ACC112 (cell line): ENCODE data around the gene CEP44.
"Not testable (repeated sequence)": the region's sequence is repeated elsewhere in the genome, so short reads cannot be mapped to it uniquely, and the experiment has no call there.

Experiments
- H2AFZ ChIP-seq: fragments of 200-600 bp; sonication (generic); one replicate; pipeline ENCODE4 v1.6.0; 2017; ENCODE audit warnings: antibody characterized with exemption, low read length; ENCODE audit not compliant: unreplicated experiment
- H3K27ac ChIP-seq: fragments of 200-600 bp; sonication (generic); 2 replicates; pipeline ENCODE4 v1.5.1; 2014; ENCODE audit warnings: low read depth, mild to moderate bottlenecking, antibody characterized with exemption, low read length, moderate library complexity
- H3K27me3 ChIP-seq: fragments of 200-600 bp; sonication (generic); 2 replicates; pipeline ENCODE4 v1.6.1; 2014; ENCODE audit warnings: mild to moderate bottlenecking, antibody characterized with exemption, low read length, moderate library complexity, mixed read lengths; ENCODE audit not compliant: insufficient read depth
- H3K36me3 ChIP-seq: fragments of 200-600 bp; sonication (generic); 2 replicates; pipeline ENCODE4 v1.6.1; 2016; ENCODE audit warnings: mild to moderate bottlenecking, antibody characterized with exemption, low read length, moderate library complexity, mixed read lengths; ENCODE audit not compliant: insufficient read depth
- H3K4me1 ChIP-seq: fragments of 200-600 bp; sonication (generic); one replicate; pipeline ENCODE4 v1.6.1; 2016; ENCODE audit warnings: low read length, mixed read lengths; ENCODE audit not compliant: insufficient read depth, unreplicated experiment, control insufficient read depth
- H3K4me3 ChIP-seq: fragments of 200-600 bp; sonication (generic); 2 replicates; pipeline ENCODE4 v1.5.1; 2014; ENCODE audit warnings: mild to moderate bottlenecking, low read depth, low read length
- H3K79me2 ChIP-seq: fragments of 200-600 bp; sonication (generic); one replicate; pipeline ENCODE4 v1.6.0; 2016; ENCODE audit warnings: low read length; ENCODE audit not compliant: control insufficient read depth, unreplicated experiment, insufficient read depth

The CEP44 gene

DNA sequence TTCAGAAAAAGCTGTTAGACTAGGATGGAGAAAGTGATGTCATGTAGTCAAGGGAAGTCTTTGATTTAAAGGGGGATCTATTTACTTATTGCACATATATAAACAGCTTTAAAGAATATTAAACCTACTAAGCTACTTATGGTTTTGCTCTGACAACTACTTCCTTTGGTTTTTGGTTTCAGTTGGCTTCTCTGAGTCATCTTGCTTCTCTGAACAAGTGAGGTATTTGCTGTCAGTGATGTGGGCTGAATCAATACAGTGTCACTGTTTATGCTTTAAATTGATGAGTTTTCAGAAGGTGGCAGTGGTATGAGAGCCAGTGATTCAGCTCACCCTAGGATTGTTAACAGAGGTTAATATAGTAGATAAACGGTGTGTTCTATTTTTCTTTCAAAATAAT is 75.1 kb downstream of the CEP44 start:
- no peak overlapping the region for H2AFZ ChIP-seq
- peak overlapping the region; percentile 12 for H3K27ac ChIP-seq
- H3K4me3 ChIP-seq: no peak overlapping the region

GRCh38 chr4:174362340-174362739 is 78.6 kb downstream of the CEP44 start:
- Histone ChIP-seq H2AFZ (no peak overlapping the region), H3K27ac (no peak overlapping the region), H3K36me3 (no peaks in the 10 kb centered on the region), H3K4me1 (peaks cover 13% of the 10 kb centered on the region), H3K4me3 (no peak overlapping the region), H3K27me3 (no peaks in the 10 kb centered on the region), H3K79me2 (no peaks in the 10 kb centered on the region)

More for the DNA sequence above, 75.1 kb downstream of the CEP44 start:
- Histone ChIP-seq H3K27me3 (no peaks in the 10 kb centered on the region), H3K79me2 (no peaks in the 10 kb centered on the region), H3K4me1 (peaks cover 13% of the 10 kb centered on the region), H3K36me3 (no peaks in the 10 kb centered on the region)

GRCh38 chr4:174363782-174364181 is 80.1 kb downstream of the CEP44 start:
- H3K4me1 ChIP-seq, H3K36me3 ChIP-seq, H3K27ac ChIP-seq, H3K79me2 ChIP-seq, H3K4me3 ChIP-seq, H2AFZ ChIP-seq, H3K27me3 ChIP-seq: not testable (repeated sequence)

DNA sequence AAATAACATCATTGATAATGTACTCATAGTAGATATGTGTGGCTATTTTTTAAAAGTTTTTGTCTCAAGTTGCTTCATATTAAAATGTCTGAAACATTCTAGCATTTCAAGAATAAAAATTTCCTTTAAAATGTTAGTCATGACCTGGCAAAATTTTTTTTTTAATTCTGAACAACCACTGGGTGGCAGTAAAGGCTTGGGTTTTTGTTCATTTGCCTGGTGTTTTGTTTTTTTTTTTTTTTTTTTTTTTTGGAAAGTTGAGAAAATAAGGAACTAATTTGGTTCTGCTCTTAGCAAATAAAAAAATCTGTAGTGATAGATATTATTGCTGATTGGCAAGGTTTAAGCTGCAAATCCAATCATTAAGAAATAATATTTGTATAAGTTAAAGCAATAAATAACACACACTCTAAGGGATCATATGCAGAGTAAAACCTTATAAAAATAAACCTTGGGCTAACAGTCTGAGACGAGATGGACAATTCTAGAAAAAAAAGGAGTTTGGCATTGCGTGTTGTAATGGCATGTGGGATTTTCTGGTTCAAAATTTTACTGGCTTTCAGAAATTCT is 81.4 kb downstream of the CEP44 start:
- Histone ChIP-seq H3K27me3 (no peaks in the 10 kb centered on the region), H3K79me2 (no peaks in the 10 kb centered on the region), H2AFZ (no peak overlapping the region), H3K36me3 (no peaks in the 10 kb centered on the region), H3K4me3 (no peak overlapping the region), H3K4me1 (no peaks in the 10 kb centered on the region), H3K27ac (no peak overlapping the region)

DNA sequence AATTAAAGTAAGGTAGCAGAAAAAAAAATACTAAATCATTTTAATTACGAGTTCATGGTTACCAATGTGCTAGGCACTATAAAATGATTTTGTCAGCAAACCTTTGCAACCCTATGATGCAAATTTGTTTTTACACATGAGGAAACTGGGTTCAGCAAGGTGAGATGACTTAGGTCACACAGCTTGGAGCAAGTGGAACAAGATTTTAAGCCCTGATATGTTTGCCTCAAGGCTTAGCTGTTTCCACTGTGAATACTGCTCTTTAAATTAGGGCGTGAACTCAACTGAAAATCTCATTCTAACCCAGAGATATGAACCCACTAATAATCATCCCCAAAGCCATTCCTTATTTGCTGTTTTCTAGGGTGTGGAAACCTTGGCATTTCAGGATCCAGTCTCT is 86.3 kb downstream of the CEP44 start:
- H2AFZ ChIP-seq: no peak overlapping the region
- H3K4me1 ChIP-seq: no peaks in the 10 kb centered on the region
- no peaks in the 10 kb centered on the region for H3K36me3 ChIP-seq
- H3K27ac ChIP-seq: no peak overlapping the region
- no peaks in the 10 kb centered on the region for H3K27me3 ChIP-seq
- no peaks in the 10 kb centered on the region for H3K79me2 ChIP-seq
- no peak overlapping the region for H3K4me3 ChIP-seq

GRCh38 chr4:174373821-174374220 is 90.1 kb downstream of the CEP44 start:
- Histone ChIP-seq H3K27me3 (no peaks in the 10 kb centered on the region), H3K36me3 (no peaks in the 10 kb centered on the region), H3K4me3 (no peak overlapping the region), H3K27ac (no peak overlapping the region), H3K79me2 (no peaks in the 10 kb centered on the region), H2AFZ (no peak overlapping the region), H3K4me1 (no peaks in the 10 kb centered on the region)

DNA sequence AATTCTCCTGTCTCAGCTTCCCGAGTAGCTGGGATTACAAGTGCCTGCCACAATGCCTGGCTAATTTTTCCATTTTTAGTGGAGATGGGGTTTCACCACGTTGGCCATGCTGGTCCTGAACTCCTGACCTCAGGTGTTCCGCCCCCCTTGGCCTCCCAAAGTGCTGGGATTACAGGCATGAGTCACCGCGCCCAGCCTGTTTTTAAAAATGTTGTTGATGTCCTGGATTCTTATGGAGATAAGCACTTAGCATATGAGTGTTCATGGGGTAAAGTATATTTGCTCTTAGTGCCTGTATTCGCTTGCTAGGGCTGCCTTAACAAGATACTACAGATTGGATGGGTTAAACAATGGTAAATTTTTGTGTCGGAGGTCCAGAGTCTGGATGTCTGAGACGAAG is 91.7 kb downstream of the CEP44 start:
- Histone ChIP-seq H3K4me1 (no peaks in the 10 kb centered on the region), H3K79me2 (no peaks in the 10 kb centered on the region), H3K4me3 (no peak overlapping the region), H2AFZ (no peak overlapping the region), H3K27ac (no peak overlapping the region), H3K36me3 (no peaks in the 10 kb centered on the region), H3K27me3 (no peaks in the 10 kb centered on the region)

GRCh38 chr4:174377613-174378012 is 93.9 kb downstream of the CEP44 start:
- Histone ChIP-seq H3K27me3 (no peaks in the 10 kb centered on the region), H3K27ac (no peak overlapping the region), H3K4me1 (no peaks in the 10 kb centered on the region), H3K79me2 (no peaks in the 10 kb centered on the region), H3K4me3 (no peak overlapping the region), H2AFZ (no peak overlapping the region), H3K36me3 (no peaks in the 10 kb centered on the region)

- H3K4me1 ChIP-seq: no peaks in the 10 kb centered on the region
Observed at GRCh38 chr4:174378951-174379350, 95.2 kb downstream of the CEP44 start.

DNA sequence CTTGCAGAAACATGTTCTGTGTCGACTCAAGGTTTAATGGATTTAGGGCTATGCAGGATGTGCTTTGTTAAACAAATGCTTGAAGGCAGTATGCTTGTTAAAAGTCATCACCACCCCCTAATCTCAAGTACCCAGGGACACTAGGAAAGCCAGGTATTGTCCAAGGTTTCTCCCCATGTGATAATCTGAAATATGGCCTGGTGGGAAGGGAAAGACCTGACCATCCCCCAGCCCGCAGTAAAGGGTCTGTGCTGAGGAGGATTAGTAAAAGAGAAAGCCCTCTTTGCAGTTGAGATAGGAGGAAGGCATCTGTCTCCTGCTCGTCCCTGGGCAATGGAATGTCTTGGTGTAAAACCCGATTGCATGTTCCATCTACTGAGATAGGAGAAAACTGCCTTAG is 96.5 kb downstream of the CEP44 start:
- H3K79me2 ChIP-seq, H3K27ac ChIP-seq, H3K4me3 ChIP-seq, H2AFZ ChIP-seq, H3K36me3 ChIP-seq, H3K27me3 ChIP-seq, H3K4me1 ChIP-seq: not testable (repeated sequence)

More at GRCh38 chr4:174378951-174379350, 95.2 kb downstream of the CEP44 start:
- Histone ChIP-seq H3K27me3 (no peaks in the 10 kb centered on the region), H3K4me3 (no peak overlapping the region), H3K27ac (no peak overlapping the region), H2AFZ (no peak overlapping the region), H3K36me3 (no peaks in the 10 kb centered on the region), H3K79me2 (no peaks in the 10 kb centered on the region)

- Histone ChIP-seq H3K4me1 (no peaks in the 10 kb centered on the region), H3K27me3 (no peaks in the 10 kb centered on the region), H2AFZ (no peak overlapping the region), H3K27ac (no peak overlapping the region), H3K4me3 (no peak overlapping the region), H3K79me2 (no peaks in the 10 kb centered on the region), H3K36me3 (no peaks in the 10 kb centered on the region)
Observed at GRCh38 chr4:174380699-174381439, 97.2 kb downstream of the CEP44 start.
